Sigmoid colon (tissue), 4 donors: ENCODE data around the gene BTAF1.

Source experiments
- EP300 ChIP-seq, 4 donors: sonication (generic); formaldehyde crosslinking; IDR thresholded peaks; one replicate each; pipeline ENCODE4 v1.6.1; 2017; ENCODE audit warnings: antibody characterized with exemption in 4 of 4
- POLR2A ChIP-seq, 2 donors: fragments of 450-650 bp; IDR thresholded peaks; one replicate each; pipeline ENCODE4 v1.6.1; 2016; ENCODE audit warnings: antibody characterized with exemption in 2 of 2, mild to moderate bottlenecking in 2 of 2, moderate library complexity in 2 of 2
- POLR2AphosphoS5 ChIP-seq, 4 donors: sonication (generic); formaldehyde crosslinking; IDR thresholded peaks; one replicate each; pipeline ENCODE4 v1.6.1; 2017; ENCODE audit warnings: antibody characterized with exemption in 4 of 4
- TF ChIP-seq, protein P1 (sequence below), 4 experiments: fragments of 450-650 bp in 3 of 4; fragments of 200-600 bp in 1 of 4; IDR thresholded peaks; one replicate each; pipeline ENCODE4 v1.5.1; 2016 to 2019; ENCODE audit warnings: antibody characterized with exemption in 4 of 4, mild to moderate bottlenecking in 3 of 4, moderate library complexity in 2 of 4

DNA sequence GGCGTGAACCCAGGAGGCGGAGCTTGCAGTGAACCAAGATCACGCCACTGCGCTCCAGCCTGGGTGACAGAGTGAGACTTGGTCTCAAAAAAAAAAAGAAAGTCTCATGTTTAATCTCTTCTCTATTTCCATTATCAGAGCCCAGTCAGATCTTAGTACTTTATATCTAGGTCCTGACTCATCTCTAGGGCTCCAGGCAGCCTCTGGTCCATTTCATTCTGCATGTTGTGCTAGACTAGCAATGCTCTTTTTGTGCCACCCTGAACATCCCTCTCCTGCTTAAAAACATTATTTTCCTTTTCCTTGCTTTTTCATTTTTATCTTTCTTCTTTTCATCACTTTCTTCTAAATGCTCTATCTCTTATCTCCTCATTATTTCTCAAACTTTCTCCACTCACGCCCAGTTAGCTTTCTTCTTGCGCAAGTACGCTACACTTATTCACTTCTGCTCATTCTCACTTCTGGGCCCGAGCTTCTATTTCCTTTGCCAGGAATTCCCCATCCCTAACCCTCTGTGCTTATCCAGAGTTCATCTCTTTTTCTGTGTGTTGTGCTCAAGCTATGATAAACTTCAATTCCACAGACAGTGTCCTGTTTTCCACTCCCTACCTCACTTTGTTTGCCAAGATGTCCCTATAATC lies 63.9 kb downstream of the BTAF1 start:
- TF ChIP-seq, protein P1, sequence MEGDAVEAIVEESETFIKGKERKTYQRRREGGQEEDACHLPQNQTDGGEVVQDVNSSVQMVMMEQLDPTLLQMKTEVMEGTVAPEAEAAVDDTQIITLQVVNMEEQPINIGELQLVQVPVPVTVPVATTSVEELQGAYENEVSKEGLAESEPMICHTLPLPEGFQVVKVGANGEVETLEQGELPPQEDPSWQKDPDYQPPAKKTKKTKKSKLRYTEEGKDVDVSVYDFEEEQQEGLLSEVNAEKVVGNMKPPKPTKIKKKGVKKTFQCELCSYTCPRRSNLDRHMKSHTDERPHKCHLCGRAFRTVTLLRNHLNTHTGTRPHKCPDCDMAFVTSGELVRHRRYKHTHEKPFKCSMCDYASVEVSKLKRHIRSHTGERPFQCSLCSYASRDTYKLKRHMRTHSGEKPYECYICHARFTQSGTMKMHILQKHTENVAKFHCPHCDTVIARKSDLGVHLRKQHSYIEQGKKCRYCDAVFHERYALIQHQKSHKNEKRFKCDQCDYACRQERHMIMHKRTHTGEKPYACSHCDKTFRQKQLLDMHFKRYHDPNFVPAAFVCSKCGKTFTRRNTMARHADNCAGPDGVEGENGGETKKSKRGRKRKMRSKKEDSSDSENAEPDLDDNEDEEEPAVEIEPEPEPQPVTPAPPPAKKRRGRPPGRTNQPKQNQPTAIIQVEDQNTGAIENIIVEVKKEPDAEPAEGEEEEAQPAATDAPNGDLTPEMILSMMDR (IDR thresholded peaks at IDR 0.05) = no peak
- TF ChIP-seq EP300 (IDR thresholded peaks at IDR 0.05) = no peak
- TF ChIP-seq POLR2A (IDR thresholded peaks at IDR 0.05) = no peak
- no peak for TF ChIP-seq POLR2AphosphoS5 (IDR thresholded peaks at IDR 0.05)
